ENCODE results near the gene PHTF2. TPM values are rescaled to one million over a fixed set of nuclear protein-coding genes. Genes with fewer than 3 reads are reported as not detected.

The PHTF2 gene
- total and polyA plus RNA-seq, 9 donors: 7.0 to 22.2 (median 12.7) TPM

DNA sequence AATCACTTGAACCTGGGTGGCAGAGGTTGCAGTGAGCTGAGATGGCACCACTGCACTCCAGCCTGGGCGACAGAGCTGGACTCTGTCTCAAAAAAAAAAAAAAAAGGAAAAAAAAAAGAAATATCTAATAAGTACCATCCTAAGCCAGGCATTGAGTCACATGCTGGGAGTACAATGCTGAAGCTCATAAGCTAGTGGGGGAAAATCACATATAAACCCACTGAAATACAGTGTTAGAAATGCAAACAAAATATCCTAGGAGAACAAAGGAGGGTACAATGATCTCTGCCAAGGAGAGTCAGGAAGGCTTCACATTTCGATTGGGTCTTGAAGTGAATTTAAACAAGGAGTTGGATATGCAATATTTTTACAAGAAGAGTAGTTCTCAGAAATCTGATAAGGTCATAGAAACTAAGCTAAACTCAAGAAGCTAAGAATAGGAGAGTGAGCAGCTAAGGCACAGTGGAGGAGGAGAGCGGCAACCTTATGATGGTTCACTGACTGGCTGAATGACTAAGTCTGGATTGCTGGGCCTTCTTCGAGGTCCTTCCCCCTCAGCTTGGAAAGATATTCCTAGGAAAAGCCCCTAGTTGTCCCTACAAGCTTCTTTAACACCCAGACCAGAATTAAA is 115.5 kb downstream of the PHTF2 start:
- H3K4me3 ChIP-seq: no peak overlapping the region
- no peaks in the 10 kb centered on the region for H3K4me1 ChIP-seq (ENCODE audit: insufficient read depth)
- no peak overlapping the region for H3K27ac ChIP-seq
- DNase-seq: no peak
- no peaks in the 10 kb centered on the region for H3K27me3 ChIP-seq
- no peaks in the 10 kb centered on the region for H3K9me3 ChIP-seq
- TF ChIP-seq EP300 (IDR thresholded peaks at IDR 0.05) (no peak), POLR2A (IDR thresholded peaks at IDR 0.05) (no peak)
- WGBS, 3 donors: 83 to 94% (median 91%) methylated on average over 4 of the region's 4 CpGs
- intact Hi-C loops (cut with DNase I): no loop called here
- H3K36me3 ChIP-seq: no peaks in the 10 kb centered on the region

- WGBS, 3 donors: 95 to 98% (median 96%) methylated on average over 2 of the region's 2 CpGs
- H3K27me3 ChIP-seq: no peaks in the 10 kb centered on the region
- intact Hi-C loops (cut with DNase I): no loop called here
Observed at GRCh38 chr7:77917500-77918262, 119.1 kb downstream of the PHTF2 start.

GRCh38 chr7:77918676-77919075 is 120.1 kb downstream of the PHTF2 start:
- TF ChIP-seq POLR2A (IDR thresholded peaks at IDR 0.05) (no peak), EP300 (IDR thresholded peaks at IDR 0.05) (no peak)
- TF ChIP-seq, protein P1, sequence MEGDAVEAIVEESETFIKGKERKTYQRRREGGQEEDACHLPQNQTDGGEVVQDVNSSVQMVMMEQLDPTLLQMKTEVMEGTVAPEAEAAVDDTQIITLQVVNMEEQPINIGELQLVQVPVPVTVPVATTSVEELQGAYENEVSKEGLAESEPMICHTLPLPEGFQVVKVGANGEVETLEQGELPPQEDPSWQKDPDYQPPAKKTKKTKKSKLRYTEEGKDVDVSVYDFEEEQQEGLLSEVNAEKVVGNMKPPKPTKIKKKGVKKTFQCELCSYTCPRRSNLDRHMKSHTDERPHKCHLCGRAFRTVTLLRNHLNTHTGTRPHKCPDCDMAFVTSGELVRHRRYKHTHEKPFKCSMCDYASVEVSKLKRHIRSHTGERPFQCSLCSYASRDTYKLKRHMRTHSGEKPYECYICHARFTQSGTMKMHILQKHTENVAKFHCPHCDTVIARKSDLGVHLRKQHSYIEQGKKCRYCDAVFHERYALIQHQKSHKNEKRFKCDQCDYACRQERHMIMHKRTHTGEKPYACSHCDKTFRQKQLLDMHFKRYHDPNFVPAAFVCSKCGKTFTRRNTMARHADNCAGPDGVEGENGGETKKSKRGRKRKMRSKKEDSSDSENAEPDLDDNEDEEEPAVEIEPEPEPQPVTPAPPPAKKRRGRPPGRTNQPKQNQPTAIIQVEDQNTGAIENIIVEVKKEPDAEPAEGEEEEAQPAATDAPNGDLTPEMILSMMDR (IDR thresholded peaks at IDR 0.05): no peak
- 92 to 95% (median 94%) methylated on average over 1 of the region's 1 CpG for WGBS, 3 donors
- H3K4me3 ChIP-seq: no peak overlapping the region
- no peak overlapping the region for H3K27ac ChIP-seq
- H3K27me3 ChIP-seq: no peaks in the 10 kb centered on the region
- intact Hi-C loops (cut with DNase I): no loop called here
- no peak for DNase-seq
- no peaks in the 10 kb centered on the region for H3K36me3 ChIP-seq
- no peaks in the 10 kb centered on the region for H3K4me1 ChIP-seq (ENCODE audit: insufficient read depth)
- H3K9me3 ChIP-seq: no peaks in the 10 kb centered on the region

More at GRCh38 chr7:77917500-77918262, 119.1 kb downstream of the PHTF2 start:
- TF ChIP-seq, protein P1 (IDR thresholded peaks at IDR 0.05): no peak
- TF ChIP-seq POLR2A (IDR thresholded peaks at IDR 0.05): no peak
- no peak for TF ChIP-seq EP300 (IDR thresholded peaks at IDR 0.05)
- no peak for DNase-seq
- Histone ChIP-seq H3K4me3 (no peak overlapping the region), H3K4me1 (ENCODE audit: insufficient read depth) (no peaks in the 10 kb centered on the region), H3K9me3 (no peaks in the 10 kb centered on the region), H3K27ac (no peak overlapping the region), H3K36me3 (no peaks in the 10 kb centered on the region)

DNA sequence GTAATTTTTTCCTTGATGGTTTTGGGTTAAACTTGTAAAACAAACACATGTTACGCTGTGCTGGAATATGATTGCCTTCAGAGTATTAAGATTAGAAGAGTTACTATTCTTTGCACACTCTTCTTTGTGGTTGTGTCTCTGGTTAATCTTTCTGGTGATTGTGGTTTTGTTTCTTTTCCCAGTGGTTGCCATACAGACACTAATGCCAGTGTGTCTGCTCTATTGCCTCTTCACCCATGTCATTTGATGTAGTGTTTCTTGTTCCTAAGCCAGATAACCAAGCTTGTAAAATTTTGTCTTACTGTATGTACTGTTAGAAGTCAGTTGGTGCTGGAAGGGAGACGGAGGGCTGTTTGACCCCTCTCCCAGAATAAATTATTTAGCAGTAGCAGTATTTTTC is 124.8 kb downstream of the PHTF2 start:
- 51 to 80% (median 71%) methylated on average over 2 of the region's 2 CpGs for WGBS, 3 donors
- intact Hi-C loops (cut with DNase I): no loop called here
- no peaks in the 10 kb centered on the region for H3K27me3 ChIP-seq
- no peak for DNase-seq
- no peak overlapping the region for H3K4me3 ChIP-seq
- no peaks in the 10 kb centered on the region for H3K9me3 ChIP-seq
- TF ChIP-seq EP300 (IDR thresholded peaks at IDR 0.05) (no peak), POLR2A (IDR thresholded peaks at IDR 0.05) (no peak)
- TF ChIP-seq, protein P1 (IDR thresholded peaks at IDR 0.05): no peak
- no peaks in the 10 kb centered on the region for H3K36me3 ChIP-seq
- no peaks in the 10 kb centered on the region for H3K4me1 ChIP-seq (ENCODE audit: insufficient read depth)
- H3K27ac ChIP-seq: no peak overlapping the region

GRCh38 chr7:77930496-77930895 is 131.9 kb downstream of the PHTF2 start:
- Histone ChIP-seq H3K4me1 (ENCODE audit: insufficient read depth) (no peaks in the 10 kb centered on the region), H3K27me3 (no peaks in the 10 kb centered on the region), H3K4me3 (no peak overlapping the region), H3K36me3 (no peaks in the 10 kb centered on the region), H3K9me3 (no peaks in the 10 kb centered on the region), H3K27ac (no peak overlapping the region)
- TF ChIP-seq POLR2A (IDR thresholded peaks at IDR 0.05) (no peak), EP300 (IDR thresholded peaks at IDR 0.05) (no peak)
- TF ChIP-seq, protein P1 (IDR thresholded peaks at IDR 0.05): no peak
- 75 to 88% (median 79%) methylated on average over 2 of the region's 2 CpGs for WGBS, 3 donors
- DNase-seq: no peak
- intact Hi-C loops (cut with DNase I): no loop called here

All from ovary (tissue), 9 donors.